ENCODE data around the gene TACR1. TPM values are rescaled to one million over a fixed set of nuclear protein-coding genes. Genes with fewer than 3 reads are reported as not detected.

The TACR1 gene
- total and polyA plus RNA-seq, 2 donors (not counting 1 experiment from before 2014, with no cell fraction given): 0.01 to 0.05 TPM

DNA sequence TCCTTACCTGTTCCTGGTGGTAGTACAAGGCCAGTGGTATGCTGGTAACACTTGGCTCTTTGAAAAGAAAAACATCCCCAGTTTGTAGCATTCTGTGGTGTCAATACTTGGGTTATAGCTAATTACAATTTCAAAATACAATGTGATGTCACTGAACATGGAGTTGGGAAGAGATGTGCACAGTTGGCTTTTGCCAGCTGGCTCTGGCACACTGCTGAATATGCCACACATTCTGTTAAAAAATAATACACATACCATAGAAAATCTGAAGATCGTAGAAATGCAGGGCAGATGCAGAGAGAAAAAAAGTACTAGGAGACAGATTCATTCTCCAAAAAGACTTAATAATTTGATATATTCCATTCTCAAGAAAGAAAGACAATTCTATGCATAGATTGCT lies 101.5 kb downstream of the TACR1 start:
- Mint-ChIP-seq H3K9me3 (ENCODE audit: insufficient read depth) (peaks cover 3% of the 10 kb centered on the region), H3K4me1 (no peaks in the 10 kb centered on the region), H3K27ac (no peak overlapping the region), H3K27me3 (peaks cover 3% of the 10 kb centered on the region), H3K4me3 (no peak overlapping the region)
- ChIA-PET CTCF (interaction anchor here (1.2 kb wide), 1 partner anchor 370 kb away, joined by 4 read pairs; no protein-coding TSS in a partner anchor), POLR2A (no interaction called here)
- no peak for TF ChIP-seq EZH2 (IDR thresholded peaks at IDR 0.05; ENCODE audit: borderline replicate concordance, insufficient read depth, low read depth, low read length, poor library complexity, severe bottlenecking)
- TF ChIP-seq, protein P1, sequence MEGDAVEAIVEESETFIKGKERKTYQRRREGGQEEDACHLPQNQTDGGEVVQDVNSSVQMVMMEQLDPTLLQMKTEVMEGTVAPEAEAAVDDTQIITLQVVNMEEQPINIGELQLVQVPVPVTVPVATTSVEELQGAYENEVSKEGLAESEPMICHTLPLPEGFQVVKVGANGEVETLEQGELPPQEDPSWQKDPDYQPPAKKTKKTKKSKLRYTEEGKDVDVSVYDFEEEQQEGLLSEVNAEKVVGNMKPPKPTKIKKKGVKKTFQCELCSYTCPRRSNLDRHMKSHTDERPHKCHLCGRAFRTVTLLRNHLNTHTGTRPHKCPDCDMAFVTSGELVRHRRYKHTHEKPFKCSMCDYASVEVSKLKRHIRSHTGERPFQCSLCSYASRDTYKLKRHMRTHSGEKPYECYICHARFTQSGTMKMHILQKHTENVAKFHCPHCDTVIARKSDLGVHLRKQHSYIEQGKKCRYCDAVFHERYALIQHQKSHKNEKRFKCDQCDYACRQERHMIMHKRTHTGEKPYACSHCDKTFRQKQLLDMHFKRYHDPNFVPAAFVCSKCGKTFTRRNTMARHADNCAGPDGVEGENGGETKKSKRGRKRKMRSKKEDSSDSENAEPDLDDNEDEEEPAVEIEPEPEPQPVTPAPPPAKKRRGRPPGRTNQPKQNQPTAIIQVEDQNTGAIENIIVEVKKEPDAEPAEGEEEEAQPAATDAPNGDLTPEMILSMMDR (IDR thresholded peaks at IDR 0.05): no peak
- H3K4me2 ChIP-seq (replicated peaks; ENCODE audit: low read depth, low read length, poor library complexity, severe bottlenecking): no peak overlapping the region
- peaks cover 0 to 6% (median 3%) of the 10 kb centered on the region in 3 donors for H3K9me3 ChIP-seq (ENCODE audit: control extremely low read depth in 1 of 3, control insufficient read depth in 2 of 3, insufficient read depth in 1 of 3, low read length in 2 of 3)
- no peak for ATAC-seq (ENCODE audit: low read depth)
- no peak overlapping the region for H3K9ac ChIP-seq (ENCODE audit: low read length)
- no peak overlapping the region for H2AFZ ChIP-seq (ENCODE audit: insufficient read depth, low read depth, low read length, poor library complexity, severe bottlenecking)
- H4K20me1 ChIP-seq (ENCODE audit: control insufficient read depth, insufficient read depth, low read length, poor library complexity, severe bottlenecking): no peaks in the 10 kb centered on the region
- no peaks in the 10 kb centered on the region for H3K79me2 ChIP-seq (ENCODE audit: control insufficient read depth, insufficient read depth, low read length)
- H3K27ac ChIP-seq (ENCODE audit: low read length in 2 of 2): no peak overlapping the region
- intact Hi-C loops (cut with micrococcal nuclease): no loop called here
- H3K27me3 ChIP-seq (replicated peaks in 1 of 4; ENCODE audit: control extremely low read depth in 1 of 4, control insufficient read depth in 3 of 4, insufficient read depth in 4 of 4, low read length in 3 of 4): no peaks in the 10 kb centered on the region
- H3K4me3 ChIP-seq (ENCODE audit: control extremely low read depth in 1 of 5, extremely low read depth in 1 of 5, insufficient read depth in 1 of 5, low read depth in 2 of 5, low read length in 4 of 5): no peak overlapping the region
- WGBS (ENCODE audit: insufficient coverage): no CpG with 5 or more reads among the region's 1 CpG
- H3K36me3 ChIP-seq (replicated peaks in 1 of 2; ENCODE audit: control extremely low read depth in 1 of 2, control insufficient read depth in 1 of 2, extremely low read depth in 1 of 2, insufficient read depth in 2 of 2, low read length in 1 of 2): no peaks in the 10 kb centered on the region
- DNase-seq: no peak
- H3K4me1 ChIP-seq (ENCODE audit: control insufficient read depth in 2 of 2, insufficient read depth in 2 of 2, low read length in 2 of 2): no peaks in the 10 kb centered on the region

DNA sequence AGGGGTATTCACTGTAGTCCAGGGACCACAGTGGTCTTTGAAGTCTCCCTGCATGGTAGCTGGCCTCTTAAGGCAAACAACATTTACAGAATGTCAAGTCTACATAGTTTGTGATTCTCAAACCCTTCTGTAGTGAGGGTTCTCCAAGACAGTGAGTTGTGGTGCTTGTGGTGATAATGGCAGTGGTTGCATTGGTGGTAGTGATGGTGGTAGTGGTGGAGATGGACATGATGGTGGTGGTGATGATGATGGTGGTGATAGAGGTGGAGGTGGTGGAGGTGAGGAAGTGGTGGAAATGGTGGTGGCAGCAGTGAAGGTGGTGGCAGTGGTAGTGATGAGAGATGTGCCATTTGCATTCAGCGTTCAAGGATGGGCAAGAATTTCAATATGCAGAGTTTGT lies 104.9 kb downstream of the TACR1 start:
- ChIA-PET CTCF (no interaction called here), POLR2A (no interaction called here)
- Histone ChIP-seq H3K27me3 (replicated peaks in 1 of 4; ENCODE audit: control extremely low read depth in 1 of 4, control insufficient read depth in 3 of 4, insufficient read depth in 4 of 4, low read length in 3 of 4) (no peaks in the 10 kb centered on the region), H2AFZ (ENCODE audit: insufficient read depth, low read depth, low read length, poor library complexity, severe bottlenecking) (no peak overlapping the region), H3K36me3 (replicated peaks in 1 of 2; ENCODE audit: control extremely low read depth in 1 of 2, control insufficient read depth in 1 of 2, extremely low read depth in 1 of 2, insufficient read depth in 2 of 2, low read length in 1 of 2) (no peaks in the 10 kb centered on the region), H3K27ac (ENCODE audit: low read length in 2 of 2) (no peak overlapping the region), H4K20me1 (ENCODE audit: control insufficient read depth, insufficient read depth, low read length, poor library complexity, severe bottlenecking) (no peaks in the 10 kb centered on the region), H3K4me1 (ENCODE audit: control insufficient read depth in 2 of 2, insufficient read depth in 2 of 2, low read length in 2 of 2) (no peaks in the 10 kb centered on the region), H3K4me2 (replicated peaks; ENCODE audit: low read depth, low read length, poor library complexity, severe bottlenecking) (no peak overlapping the region), H3K9ac (ENCODE audit: low read length) (no peak overlapping the region), H3K79me2 (ENCODE audit: control insufficient read depth, insufficient read depth, low read length) (no peaks in the 10 kb centered on the region), H3K9me3 (ENCODE audit: control extremely low read depth in 1 of 3, control insufficient read depth in 2 of 3, insufficient read depth in 1 of 3, low read length in 2 of 3) (no peaks in the 10 kb centered on the region), H3K4me3 (ENCODE audit: control extremely low read depth in 1 of 5, extremely low read depth in 1 of 5, insufficient read depth in 1 of 5, low read depth in 2 of 5, low read length in 4 of 5) (no peak overlapping the region)
- TF ChIP-seq, protein P1 (IDR thresholded peaks at IDR 0.05): no peak
- no peak for TF ChIP-seq EZH2 (IDR thresholded peaks at IDR 0.05; ENCODE audit: borderline replicate concordance, insufficient read depth, low read depth, low read length, poor library complexity, severe bottlenecking)
- Mint-ChIP-seq H3K27me3 (no peaks in the 10 kb centered on the region), H3K4me3 (no peak overlapping the region), H3K9me3 (ENCODE audit: insufficient read depth) (no peaks in the 10 kb centered on the region), H3K27ac (no peak overlapping the region), H3K4me1 (no peaks in the 10 kb centered on the region)
- DNase-seq (no peak), ATAC-seq (ENCODE audit: low read depth) (no peak)
- intact Hi-C loops (cut with micrococcal nuclease): no loop called here
- no CpG with 5 or more reads among the region's 1 CpG for WGBS (ENCODE audit: insufficient coverage)

All from B cell (primary cell).